Transverse colon (tissue), 4 donors: ENCODE data around the gene PSMC1.

Experiments
- CTCF ChIP-seq, 5 experiments: fragments of 200-600 bp in 3 of 5; fragments of 450-650 bp in 2 of 5; sonication (generic) in 3 of 5; IDR thresholded peaks; 1 replicate in 2 of 5; 2 replicates in 3 of 5; pipeline ENCODE4 v1.5.1; 2016 to 2017; ENCODE audit warnings: antibody characterized with exemption in 5 of 5, inconsistent platforms in 3 of 5, mild to moderate bottlenecking in 2 of 5, moderate library complexity in 1 of 5
- POLR2AphosphoS5 ChIP-seq, 3 donors: sonication (generic); formaldehyde crosslinking; IDR thresholded peaks; one replicate each; pipeline ENCODE4 v1.6.1; 2016; ENCODE audit warnings: antibody characterized with exemption in 3 of 3

GRCh38 chr14:90301668-90302090 lies 45.3 kb downstream of the PSMC1 start:
- peak; percentile 48 to 67 (median 53) for TF ChIP-seq CTCF (IDR thresholded peaks at IDR 0.05)
- TF ChIP-seq POLR2AphosphoS5 (IDR thresholded peaks at IDR 0.05) = peak in 2 of 3 donors; percentile 12 to 17
